ENCODE data around the gene PRR36. TPM values are rescaled to one million over a fixed set of nuclear protein-coding genes. Genes with fewer than 3 reads are reported as not detected.

Gene PRR36
- under 1 TPM in 2 of 4 donors, not detected in 2; 0.22 to 0.47 TPM for polyA plus RNA-seq
- long read RNA-seq, donor 1: 0 reads
- long read RNA-seq, donor 2: 0 reads
- long read RNA-seq, donor 3: 0 reads
- long read RNA-seq, donor 4: 0 reads
- long read RNA-seq, donor 5: 0 reads
- long read RNA-seq, donor 6: 0 reads
- long read RNA-seq, donor 7: 0 reads
- long read RNA-seq, donor 8: 0 reads
- long read RNA-seq, donor 9: 0 reads
- long read RNA-seq, donor 10: 0 reads

- Histone ChIP-seq H3K27me3 (ENCODE audit: control insufficient read depth in 3 of 3, insufficient read depth in 3 of 3, low read length in 3 of 3) (peaks cover 7 to 39% (median 12%) of the 10 kb centered on the region in 3 donors), H3K27ac (ENCODE audit: low read depth in 1 of 3, low read length in 2 of 3) (no peak within 1 kb of the TSS), H3K4me1 (ENCODE audit: control insufficient read depth in 3 of 3, insufficient read depth in 2 of 3, low read depth in 1 of 3, low read length in 2 of 3) (peaks cover 0 to 15% (median 0%) of the 10 kb centered on the region in 3 donors), H3K36me3 (ENCODE audit: control insufficient read depth in 3 of 3, insufficient read depth in 2 of 3, low read depth in 1 of 3, low read length in 3 of 3) (no peaks in the 10 kb centered on the region), H3K9me3 (ENCODE audit: control insufficient read depth in 2 of 2, insufficient read depth in 1 of 2, low read depth in 1 of 2, low read length in 1 of 2) (peaks cover 0 to 2% of the 10 kb centered on the region in 2 donors), H3K4me3 (ENCODE audit: low read depth in 1 of 3, low read length in 3 of 3) (peak within 1 kb of the TSS in 2 of 3 donors; percentile 20 to 30)
- DNase-seq: peak in 1 of 2 donors; percentile 54
- WGBS, 3 donors: 2 to 3% (median 2%) methylated on average over 59 to 88 of the region's 88 CpGs
- FAIRE-seq: no peak
Observed at GRCh38 chr19:7874076-7874896, at the start of gene PRR36. Gene PRR36 (minus strand): TSS chr19:7874390. CDS start chr19:7873689, 701 bp downstream.

GRCh38 chr19:7923295-7924191, 49.4 kb upstream of the PRR36 start:
- H3K4me3 ChIP-seq (ENCODE audit: low read depth in 1 of 3, low read length in 3 of 3): no peak overlapping the region
- H3K27me3 ChIP-seq (ENCODE audit: control insufficient read depth in 3 of 3, insufficient read depth in 3 of 3, low read length in 3 of 3): peaks cover 0 to 12% (median 4%) of the 10 kb centered on the region in 3 donors
- H3K27ac ChIP-seq (ENCODE audit: low read depth in 1 of 3, low read length in 2 of 3): no peak overlapping the region
- no peaks in the 10 kb centered on the region for H3K9me3 ChIP-seq (ENCODE audit: control insufficient read depth in 2 of 2, insufficient read depth in 1 of 2, low read depth in 1 of 2, low read length in 1 of 2)
- H3K36me3 ChIP-seq (ENCODE audit: control insufficient read depth in 3 of 3, insufficient read depth in 2 of 3, low read depth in 1 of 3, low read length in 3 of 3): peaks cover 4 to 47% (median 8%) of the 10 kb centered on the region in 3 donors
- 77 to 81% (median 81%) methylated on average over 25 to 31 of the region's 31 CpGs for WGBS, 3 donors
- no peak for DNase-seq
- FAIRE-seq: no peak
- H3K4me1 ChIP-seq (ENCODE audit: control insufficient read depth in 3 of 3, insufficient read depth in 2 of 3, low read depth in 1 of 3, low read length in 2 of 3): peaks cover 0 to 37% (median 5%) of the 10 kb centered on the region in 3 donors

- H3K4me3 ChIP-seq (ENCODE audit: low read depth in 1 of 3, low read length in 3 of 3): no peak overlapping the region
- H3K27ac ChIP-seq (ENCODE audit: low read depth in 1 of 3, low read length in 2 of 3): no peak overlapping the region
- H3K27me3 ChIP-seq (ENCODE audit: control insufficient read depth in 3 of 3, insufficient read depth in 3 of 3, low read length in 3 of 3): peaks cover 0 to 19% (median 7%) of the 10 kb centered on the region in 3 donors
- peaks cover 0 to 43% (median 5%) of the 10 kb centered on the region in 3 donors for H3K4me1 ChIP-seq (ENCODE audit: control insufficient read depth in 3 of 3, insufficient read depth in 2 of 3, low read depth in 1 of 3, low read length in 2 of 3)
- FAIRE-seq: no peak
- no peaks in the 10 kb centered on the region for H3K9me3 ChIP-seq (ENCODE audit: control insufficient read depth in 2 of 2, insufficient read depth in 1 of 2, low read depth in 1 of 2, low read length in 1 of 2)
- H3K36me3 ChIP-seq (ENCODE audit: control insufficient read depth in 3 of 3, insufficient read depth in 2 of 3, low read depth in 1 of 3, low read length in 3 of 3): peaks cover 4 to 40% (median 8%) of the 10 kb centered on the region in 3 donors
- no peak for DNase-seq
- 80 to 92% (median 91%) methylated on average over 8 of the region's 8 CpGs for WGBS, 3 donors
Observed at GRCh38 chr19:7922836-7923195, 48.6 kb upstream of the PRR36 start.

- Histone ChIP-seq H3K4me1 (ENCODE audit: control insufficient read depth in 3 of 3, insufficient read depth in 2 of 3, low read depth in 1 of 3, low read length in 2 of 3) (peaks cover under 1 to 45% (median 7%) of the 10 kb centered on the region in 3 donors), H3K9me3 (ENCODE audit: control insufficient read depth in 2 of 2, insufficient read depth in 1 of 2, low read depth in 1 of 2, low read length in 1 of 2) (no peaks in the 10 kb centered on the region), H3K27ac (ENCODE audit: low read depth in 1 of 3, low read length in 2 of 3) (no peak overlapping the region), H3K4me3 (ENCODE audit: low read depth in 1 of 3, low read length in 3 of 3) (no peak overlapping the region), H3K27me3 (ENCODE audit: control insufficient read depth in 3 of 3, insufficient read depth in 3 of 3, low read length in 3 of 3) (peaks cover 0 to 24% (median 10%) of the 10 kb centered on the region in 3 donors), H3K36me3 (ENCODE audit: control insufficient read depth in 3 of 3, insufficient read depth in 2 of 3, low read depth in 1 of 3, low read length in 3 of 3) (peaks cover 4 to 34% (median 8%) of the 10 kb centered on the region in 3 donors)
- DNase-seq (no peak), FAIRE-seq (no peak)
- WGBS, 3 donors: 91 to 94% (median 93%) methylated on average over 29 to 31 of the region's 31 CpGs
Observed at GRCh38 chr19:7921967-7922835, 48.0 kb upstream of the PRR36 start.

DNA sequence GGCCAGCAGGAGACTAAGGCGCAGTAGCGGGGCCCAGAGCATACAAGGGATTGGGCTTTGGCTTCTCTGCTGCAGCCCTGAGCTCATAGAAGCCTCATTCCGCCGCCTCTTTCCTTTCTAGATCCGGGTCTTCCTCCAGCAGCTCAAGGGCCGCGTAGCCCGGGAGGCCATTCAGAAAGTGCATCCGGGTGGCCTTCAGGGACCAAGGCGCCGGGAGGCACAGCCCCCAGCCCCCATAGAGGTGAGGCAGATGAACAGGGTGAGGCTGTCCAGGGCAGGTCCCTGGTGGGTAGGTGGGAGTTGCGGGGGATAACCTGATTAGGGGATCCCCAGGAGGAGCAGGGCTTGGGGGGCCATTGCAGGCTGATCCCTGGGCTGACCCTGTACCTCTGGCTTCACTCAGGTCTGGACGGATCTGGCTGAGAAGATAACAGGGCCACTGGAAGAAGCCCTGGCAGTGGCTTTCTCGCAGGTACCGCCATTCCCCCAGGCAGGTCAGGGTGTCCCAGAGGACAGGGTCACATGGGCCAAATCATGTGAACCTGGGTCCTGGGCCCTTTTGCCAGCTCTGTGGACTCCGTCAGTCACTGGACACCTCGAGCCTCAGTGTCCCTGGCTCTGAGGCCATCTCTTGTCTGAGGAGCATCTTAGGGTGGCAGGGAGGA, 47.2 kb upstream of the PRR36 start:
- peaks cover 0 to 28% (median 13%) of the 10 kb centered on the region in 3 donors for H3K27me3 ChIP-seq (ENCODE audit: control insufficient read depth in 3 of 3, insufficient read depth in 3 of 3, low read length in 3 of 3)
- no peak for FAIRE-seq
- peaks cover 2 to 45% (median 8%) of the 10 kb centered on the region in 3 donors for H3K4me1 ChIP-seq (ENCODE audit: control insufficient read depth in 3 of 3, insufficient read depth in 2 of 3, low read depth in 1 of 3, low read length in 2 of 3)

GRCh38 chr19:7920519-7921301, 46.5 kb upstream of the PRR36 start:
- peaks cover 2 to 46% (median 8%) of the 10 kb centered on the region in 3 donors for H3K4me1 ChIP-seq (ENCODE audit: control insufficient read depth in 3 of 3, insufficient read depth in 2 of 3, low read depth in 1 of 3, low read length in 2 of 3)
- H3K36me3 ChIP-seq (ENCODE audit: control insufficient read depth in 3 of 3, insufficient read depth in 2 of 3, low read depth in 1 of 3, low read length in 3 of 3): peaks cover 4 to 26% (median 8%) of the 10 kb centered on the region in 3 donors
- peaks cover 0 to 36% (median 16%) of the 10 kb centered on the region in 3 donors for H3K27me3 ChIP-seq (ENCODE audit: control insufficient read depth in 3 of 3, insufficient read depth in 3 of 3, low read length in 3 of 3)
- DNase-seq: peak; percentile 96 to 98
- H3K9me3 ChIP-seq (ENCODE audit: control insufficient read depth in 2 of 2, insufficient read depth in 1 of 2, low read depth in 1 of 2, low read length in 1 of 2): no peaks in the 10 kb centered on the region
- no peak for FAIRE-seq
- H3K27ac ChIP-seq (ENCODE audit: low read depth in 1 of 3, low read length in 2 of 3): peak overlapping the region; percentile 78 to 96 (median 93)
- peak overlapping the region; percentile 51 to 77 (median 67) for H3K4me3 ChIP-seq (ENCODE audit: low read depth in 1 of 3, low read length in 3 of 3)
- WGBS, 3 donors: 0 to 2% (median 1%) methylated on average over 32 to 62 of the region's 62 CpGs

More for the DNA sequence above, 47.2 kb upstream of the PRR36 start:
- H3K36me3 ChIP-seq (ENCODE audit: control insufficient read depth in 3 of 3, insufficient read depth in 2 of 3, low read depth in 1 of 3, low read length in 3 of 3): peaks cover 4 to 26% (median 8%) of the 10 kb centered on the region in 3 donors
- WGBS, 3 donors: 58 to 63% (median 59%) methylated on average over 16 to 17 of the region's 17 CpGs
- H3K9me3 ChIP-seq (ENCODE audit: control insufficient read depth in 2 of 2, insufficient read depth in 1 of 2, low read depth in 1 of 2, low read length in 1 of 2): no peaks in the 10 kb centered on the region
- H3K27ac ChIP-seq (ENCODE audit: low read depth in 1 of 3, low read length in 2 of 3): peak overlapping the region; percentile 59 to 80 (median 68)
- no peak for DNase-seq
- peak overlapping the region; percentile 13 to 53 (median 47) for H3K4me3 ChIP-seq (ENCODE audit: low read depth in 1 of 3, low read length in 3 of 3)

Measured in small intestine (tissue), 16 donors.